ENCODE measurements around the gene RYR2. TPM values are rescaled to one million over a fixed set of nuclear protein-coding genes. Genes with fewer than 3 reads are reported as not detected.
"Not testable (repeated sequence)": the region's sequence is repeated elsewhere in the genome, so short reads cannot be mapped to it uniquely, and the experiment has no call there.

The RYR2 gene
- total RNA-seq, 6 experiments from 2014 or later, result 0.02 to 0.43 (median 0.16) TPM

- no peak overlapping the region for H3K27ac ChIP-seq
- DNase-seq (no peak), ATAC-seq (no peak)
- H3K4me1 ChIP-seq, result no peaks in the 10 kb centered on the region
- H3K4me3 ChIP-seq, result no peak overlapping the region
- 46% methylated on average over 7 of the region's 10 CpGs for WGBS (ENCODE audit: insufficient coverage, low coverage, low lambda C conversion rate, missing lambda C conversion rate)
- no peaks in the 10 kb centered on the region for H3K9me3 ChIP-seq
- no peaks in the 10 kb centered on the region for H3K27me3 ChIP-seq
- TF ChIP-seq CTCF (IDR thresholded peaks at IDR 0.05), result peak in 3 of 4 donors; percentile 26 to 40 (median 35)
- no peak for TF ChIP-seq POLR2A (IDR thresholded peaks at IDR 0.05)
- intact Hi-C loops (cut with DNase I), result no loop called here
- H3K36me3 ChIP-seq, result no peaks in the 10 kb centered on the region
Observed at GRCh38 chr1:237124856-237125462, 83.0 kb downstream of the RYR2 start.

DNA sequence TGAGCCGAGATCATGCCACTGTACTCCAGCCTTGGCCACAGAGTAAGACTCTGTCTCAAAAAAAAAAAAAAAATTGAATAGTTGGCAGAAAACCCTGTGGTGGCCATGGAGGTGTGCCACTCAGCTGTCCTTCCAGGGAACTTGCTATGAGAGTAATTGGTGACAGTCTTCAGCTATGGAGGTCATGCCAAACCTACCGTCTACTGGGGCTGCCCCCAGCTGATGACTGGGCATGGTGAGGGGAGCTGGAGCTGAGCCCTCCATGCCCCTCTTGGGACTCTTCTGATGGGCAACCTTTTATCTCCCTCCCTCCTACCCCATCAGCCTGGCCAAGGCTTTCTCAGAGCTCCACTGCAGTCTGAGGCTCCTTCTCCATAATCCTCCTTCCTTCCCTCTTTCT lies 84.2 kb downstream of the RYR2 start:
- Histone ChIP-seq H3K4me3 (no peak overlapping the region), H3K27me3 (no peaks in the 10 kb centered on the region), H3K4me1 (no peaks in the 10 kb centered on the region), H3K27ac (no peak overlapping the region), H3K36me3 (no peaks in the 10 kb centered on the region), H3K9me3 (no peaks in the 10 kb centered on the region)
- TF ChIP-seq CTCF (IDR thresholded peaks at IDR 0.05) (no peak), POLR2A (IDR thresholded peaks at IDR 0.05) (no peak)
- intact Hi-C loops (cut with DNase I), result no loop called here
- ATAC-seq (no peak), DNase-seq (no peak)
- 80% methylated on average over 1 of the region's 2 CpGs for WGBS (ENCODE audit: insufficient coverage, low coverage, low lambda C conversion rate, missing lambda C conversion rate)

GRCh38 chr1:237127301-237127700 lies 85.3 kb downstream of the RYR2 start:
- H3K36me3 ChIP-seq; intact Hi-C loops (cut with DNase I); H3K27ac ChIP-seq; H3K9me3 ChIP-seq; H3K4me3 ChIP-seq; ATAC-seq; H3K4me1 ChIP-seq; H3K27me3 ChIP-seq; DNase-seq: not testable (repeated sequence)
- WGBS (ENCODE audit: insufficient coverage, low coverage, low lambda C conversion rate, missing lambda C conversion rate), result 100% methylated on average over 2 of the region's 31 CpGs

- no peaks in the 10 kb centered on the region for H3K36me3 ChIP-seq
- no peaks in the 10 kb centered on the region for H3K9me3 ChIP-seq
- TF ChIP-seq CTCF (IDR thresholded peaks at IDR 0.05) (no peak), POLR2A (IDR thresholded peaks at IDR 0.05) (no peak)
- H3K27me3 ChIP-seq, result no peaks in the 10 kb centered on the region
- H3K4me1 ChIP-seq, result no peaks in the 10 kb centered on the region
- DNase-seq, result no peak
- H3K27ac ChIP-seq, result no peak overlapping the region
- ATAC-seq, result no peak
- intact Hi-C loops (cut with DNase I), result no loop called here
- no peak overlapping the region for H3K4me3 ChIP-seq
- WGBS (ENCODE audit: insufficient coverage, low coverage, low lambda C conversion rate, missing lambda C conversion rate), result 31% methylated on average over 3 of the region's 3 CpGs
Observed at GRCh38 chr1:237133921-237134320, 91.9 kb downstream of the RYR2 start.

DNA sequence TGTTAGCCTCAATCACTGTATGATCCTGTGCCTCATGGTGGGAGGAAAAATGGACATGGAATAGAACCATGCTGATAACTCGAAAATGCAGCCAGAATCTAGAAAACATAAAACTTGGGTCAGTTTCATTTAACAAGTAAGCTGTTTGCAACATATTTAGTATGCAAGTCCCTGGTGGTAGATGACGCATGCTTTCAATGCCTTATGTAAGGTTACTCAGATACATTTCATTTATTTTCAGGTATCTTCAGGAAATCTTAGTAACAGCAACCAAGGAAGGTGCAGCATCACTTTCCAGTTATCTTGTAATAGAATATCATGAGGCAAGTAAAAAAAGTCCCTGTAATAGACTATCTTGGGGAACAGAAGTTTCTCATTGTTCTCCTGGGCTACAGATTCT lies 92.9 kb downstream of the RYR2 start:
- Histone ChIP-seq H3K4me3 (no peak overlapping the region), H3K27ac (no peak overlapping the region), H3K36me3 (no peaks in the 10 kb centered on the region), H3K9me3 (no peaks in the 10 kb centered on the region), H3K4me1 (no peaks in the 10 kb centered on the region), H3K27me3 (no peaks in the 10 kb centered on the region)
- TF ChIP-seq CTCF (IDR thresholded peaks at IDR 0.05), result no peak
- DNase-seq, result no peak
- no peak for ATAC-seq
- WGBS (ENCODE audit: insufficient coverage, low coverage, low lambda C conversion rate, missing lambda C conversion rate), result 55% methylated on average over 2 of the region's 2 CpGs
- intact Hi-C loops (cut with DNase I), result no loop called here
